H9 (cell line): ENCODE measurements around the gene LYSMD4. TPM values are rescaled to one million over a fixed set of nuclear protein-coding genes. Genes with fewer than 3 reads are reported as not detected.

Experiments
- DNase-seq: peaks from one replicate; pipeline ENCODE4 v3.0.0-alpha.2; 2017
- H2AFZ ChIP-seq: one replicate; pipeline ENCODE4 v1.6.1; 2013; ENCODE audit warnings: mild to moderate bottlenecking, low read length, control low read depth, moderate library complexity
- H2AK5ac ChIP-seq: 2 replicates; pipeline ENCODE4 v1.6.1; 2013; ENCODE audit warnings: low read length, control low read depth, mixed read lengths; ENCODE audit not compliant: insufficient read length
- H2BK120ac ChIP-seq: one replicate; pipeline ENCODE4 v1.6.1; 2013; ENCODE audit warnings: low read depth, mild to moderate bottlenecking, low read length, control low read depth, inconsistent platforms; ENCODE audit not compliant: poor library complexity, severe bottlenecking
- H2BK12ac ChIP-seq: 2 replicates; pipeline ENCODE4 v1.6.1; 2013; ENCODE audit warnings: low read length, control low read depth, mixed read lengths, low read depth; ENCODE audit not compliant: insufficient read length
- H2BK15ac ChIP-seq: 2 replicates; pipeline ENCODE4 v1.6.1; 2013; ENCODE audit warnings: low read depth, low read length, control low read depth
- H2BK20ac ChIP-seq: one replicate; pipeline ENCODE4 v1.6.1; 2013; ENCODE audit warnings: low read depth, mild to moderate bottlenecking, low read length, control low read depth, inconsistent platforms; ENCODE audit not compliant: poor library complexity, severe bottlenecking
- H2BK5ac ChIP-seq: 2 replicates; pipeline ENCODE4 v1.6.1; 2013; ENCODE audit warnings: low read length, control low read depth, mixed read lengths; ENCODE audit not compliant: insufficient read length
- H3K14ac ChIP-seq: 2 replicates; pipeline ENCODE4 v1.6.1; 2013; ENCODE audit warnings: low read length, control low read depth; ENCODE audit not compliant: insufficient read depth
- H3K18ac ChIP-seq: 2 replicates; pipeline ENCODE4 v1.6.1; 2013; ENCODE audit warnings: low read depth, mild to moderate bottlenecking, mixed read lengths, low read length, control low read depth; ENCODE audit not compliant: insufficient read length
- H3K23ac ChIP-seq: 2 replicates; pipeline ENCODE4 v1.6.1; 2013; ENCODE audit warnings: low read length, control low read depth, mixed read lengths, low read depth; ENCODE audit not compliant: insufficient read length
- H3K23me2 ChIP-seq: 2 replicates; pipeline ENCODE4 v1.6.1; 2013; ENCODE audit warnings: low read depth, mild to moderate bottlenecking, mixed read lengths, low read length, control low read depth; ENCODE audit not compliant: insufficient read length, poor library complexity, severe bottlenecking
- H3K27ac ChIP-seq: 2 replicates; pipeline ENCODE4 v1.5.1; 2013; ENCODE audit warnings: low read length, control low read depth, mixed read lengths, low read depth; ENCODE audit not compliant: insufficient read length
- H3K27me3 ChIP-seq: 2 replicates; pipeline ENCODE4 v1.6.1; 2013; ENCODE audit warnings: low read length, control low read depth, inconsistent platforms; ENCODE audit not compliant: insufficient read depth
- H3K4ac ChIP-seq: 2 replicates; pipeline ENCODE4 v1.6.1; 2013; ENCODE audit warnings: low read depth, mild to moderate bottlenecking, control low read depth, inconsistent platforms, low read length, moderate library complexity
- H3K4me1 ChIP-seq: 2 replicates; pipeline ENCODE4 v1.6.1; 2013; ENCODE audit warnings: low read length, control low read depth, inconsistent platforms; ENCODE audit not compliant: insufficient read depth
- H3K4me2 ChIP-seq: 2 replicates; pipeline ENCODE4 v1.6.1; 2013; ENCODE audit warnings: low read length, control low read depth, mixed read lengths; ENCODE audit not compliant: insufficient read length, insufficient read depth
- H3K56ac ChIP-seq: 2 replicates; pipeline ENCODE4 v1.6.1; 2013; ENCODE audit warnings: low read depth, mild to moderate bottlenecking, mixed read lengths, low read length, control low read depth; ENCODE audit not compliant: insufficient read length
- H3K79me1 ChIP-seq: 2 replicates; pipeline ENCODE4 v1.6.1; 2013; ENCODE audit warnings: low read depth, mild to moderate bottlenecking, moderate library complexity, low read length, control low read depth, inconsistent platforms; ENCODE audit not compliant: insufficient read depth, poor library complexity, severe bottlenecking
- H3K79me2 ChIP-seq: 2 replicates; pipeline ENCODE4 v1.6.1; 2013; ENCODE audit warnings: low read length, control low read depth, inconsistent platforms; ENCODE audit not compliant: insufficient read depth
- H3K9ac ChIP-seq: 2 replicates; pipeline ENCODE4 v1.6.1; 2013; ENCODE audit warnings: low read length, control low read depth, mixed read lengths; ENCODE audit not compliant: insufficient read length; ENCODE audit errors: extremely low read depth
- H3K9me3 ChIP-seq: one replicate; pipeline ENCODE4 v1.6.1; 2013; ENCODE audit warnings: low read depth, low read length, inconsistent platforms; ENCODE audit not compliant: control insufficient read depth
- H3T11ph ChIP-seq: one replicate; pipeline ENCODE4 v1.6.1; 2013; ENCODE audit warnings: mild to moderate bottlenecking, low read length, control low read depth, inconsistent platforms
- H4K20me1 ChIP-seq: one replicate; pipeline ENCODE4 v1.6.1; 2013; ENCODE audit not compliant: control insufficient read depth, insufficient read length, insufficient read depth
- H4K5ac ChIP-seq: 2 replicates; pipeline ENCODE4 v1.6.1; 2013; ENCODE audit warnings: low read depth, mild to moderate bottlenecking, mixed read lengths, low read length, control low read depth; ENCODE audit not compliant: insufficient read length
- H4K8ac ChIP-seq: replicated peaks from 2 replicates; pipeline ENCODE4 v1.6.1; 2013; ENCODE audit warnings: low read length, control low read depth, mixed read lengths, low read depth; ENCODE audit not compliant: insufficient read length
- H4K91ac ChIP-seq: 2 replicates; pipeline ENCODE4 v1.6.1; 2013; ENCODE audit warnings: low read depth, mild to moderate bottlenecking, moderate library complexity, mixed read lengths, low read length, control low read depth; ENCODE audit not compliant: insufficient read length
- H3K27ac Mint-ChIP-seq, 3 experiments: 2 replicates in 2 of 3; 3 replicates in 1 of 3; pipeline ENCODE4 v1.8.0; 2020 to 2021; ENCODE audit warnings: mixed read lengths in 3 of 3, mild to moderate bottlenecking in 1 of 3, moderate library complexity in 1 of 3
- H3K27me3 Mint-ChIP-seq: 2 replicates; pipeline ENCODE4 v1.8.0; 2021; ENCODE audit warnings: low read depth, mild to moderate bottlenecking, moderate library complexity, mixed read lengths
- H3K36me3 Mint-ChIP-seq, 3 experiments: 2 replicates in 2 of 3; 3 replicates in 1 of 3; pipeline ENCODE4 v1.8.0; 2020 to 2021; ENCODE audit warnings: low read depth in 3 of 3, mixed read lengths in 3 of 3; ENCODE audit not compliant: insufficient read depth in 1 of 3
- H3K4me1 Mint-ChIP-seq, 2 experiments: 2 replicates each; pipeline ENCODE4 v1.8.0; 2020; ENCODE audit warnings: mixed read lengths in 2 of 2
- H3K4me3 Mint-ChIP-seq, 2 experiments: 2 replicates in 1 of 2; 3 replicates in 1 of 2; pipeline ENCODE4 v1.8.0; 2020 to 2021; ENCODE audit warnings: mild to moderate bottlenecking in 2 of 2, mixed read lengths in 2 of 2, moderate library complexity in 1 of 2
- H3K9me3 Mint-ChIP-seq, 2 experiments: 2 replicates in 1 of 2; 3 replicates in 1 of 2; pipeline ENCODE4 v1.8.0; 2020; ENCODE audit warnings: mild to moderate bottlenecking in 2 of 2, mixed read lengths in 2 of 2, moderate library complexity in 1 of 2
- WGBS: extraction: QIAGEN DNeasy Blood & Tissue Kit; methylation state at CpG from one replicate; pipeline ENCODE4 v1.1.7; 2013; ENCODE audit warnings: missing lambda C conversion rate, low lambda C conversion rate, mixed read lengths; ENCODE audit not compliant: insufficient read length; ENCODE audit errors: extremely low coverage; 5-methylcytosine and 5-hydroxymethylcytosine counted together
- total RNA-seq: library from RNA; stranded (reverse); gene quantifications from 2 replicates; pipeline ENCODE4 v1.2.1, GENCODE V29; 2021
- TF ChIP-seq, protein P1 (sequence below): fragments of 200-600 bp; sonication (generic); conservative IDR thresholded peaks from 3 replicates; pipeline ENCODE4 v1.8.0; 2021; ENCODE audit warnings: antibody characterized with exemption, mild to moderate bottlenecking

The LYSMD4 gene
- total RNA-seq, 1 experiment from 2014 or later: 10.0 TPM

DNA sequence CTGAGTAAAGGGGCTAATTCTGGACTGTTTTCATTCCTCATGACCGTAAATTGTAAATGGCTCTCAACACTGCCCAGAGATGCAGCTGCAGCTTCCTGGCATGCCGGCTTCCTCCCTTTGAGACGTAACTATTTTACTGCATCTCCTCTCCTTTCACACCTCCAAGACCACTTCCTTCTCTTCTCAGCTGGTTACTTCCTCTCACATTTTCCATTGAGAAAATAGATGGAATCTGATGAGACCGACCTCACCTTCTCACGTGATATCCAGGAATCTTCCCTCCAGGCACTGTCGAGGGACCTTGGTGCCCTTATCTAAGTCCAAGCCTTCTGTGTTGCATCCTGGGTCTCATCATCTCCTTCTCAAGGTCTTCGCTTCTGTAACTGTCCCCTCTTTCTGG lies 12.7 kb downstream of the LYSMD4 start:
- no peak overlapping the region for H2AFZ ChIP-seq
- Mint-ChIP-seq H3K36me3 (peaks cover 12 to 15% (median 13%) of the 10 kb centered on the region in 3 experiments), H3K9me3 (peaks cover 5 to 7% of the 10 kb centered on the region in 2 experiments), H3K27ac (no peak overlapping the region; a peak in 1 of 7 replicates), H3K4me3 (no peak overlapping the region), H3K4me1 (peaks cover 0 to 3% of the 10 kb centered on the region in 2 experiments; a peak in 2 of 4 replicates), H3K27me3 (peaks cover 1% of the 10 kb centered on the region)
- no peak overlapping the region for H3K23ac ChIP-seq
- no peak overlapping the region for H3K27ac ChIP-seq
- no peak overlapping the region for H4K5ac ChIP-seq
- no peak overlapping the region for H2AK5ac ChIP-seq
- H3K79me2 ChIP-seq: no peaks in the 10 kb centered on the region
- no peak overlapping the region for H2BK15ac ChIP-seq
- H3K4ac ChIP-seq: no peak overlapping the region
- H4K91ac ChIP-seq: no peak overlapping the region
- no peaks in the 10 kb centered on the region for H4K20me1 ChIP-seq
- H2BK12ac ChIP-seq: no peak overlapping the region
- no peak overlapping the region for H3K4me2 ChIP-seq
- no peaks in the 10 kb centered on the region for H3K27me3 ChIP-seq
- no peak overlapping the region for H2BK5ac ChIP-seq
- H3K79me1 ChIP-seq: no peaks in the 10 kb centered on the region
- no peak overlapping the region for H4K8ac ChIP-seq
- no peak overlapping the region for H3K18ac ChIP-seq
- no peak overlapping the region for H3T11ph ChIP-seq
- DNase-seq: no peak
- peaks cover 7% of the 10 kb centered on the region for H3K9me3 ChIP-seq
- H3K56ac ChIP-seq: no peak overlapping the region
- no peak overlapping the region for H3K9ac ChIP-seq
- TF ChIP-seq, protein P1, sequence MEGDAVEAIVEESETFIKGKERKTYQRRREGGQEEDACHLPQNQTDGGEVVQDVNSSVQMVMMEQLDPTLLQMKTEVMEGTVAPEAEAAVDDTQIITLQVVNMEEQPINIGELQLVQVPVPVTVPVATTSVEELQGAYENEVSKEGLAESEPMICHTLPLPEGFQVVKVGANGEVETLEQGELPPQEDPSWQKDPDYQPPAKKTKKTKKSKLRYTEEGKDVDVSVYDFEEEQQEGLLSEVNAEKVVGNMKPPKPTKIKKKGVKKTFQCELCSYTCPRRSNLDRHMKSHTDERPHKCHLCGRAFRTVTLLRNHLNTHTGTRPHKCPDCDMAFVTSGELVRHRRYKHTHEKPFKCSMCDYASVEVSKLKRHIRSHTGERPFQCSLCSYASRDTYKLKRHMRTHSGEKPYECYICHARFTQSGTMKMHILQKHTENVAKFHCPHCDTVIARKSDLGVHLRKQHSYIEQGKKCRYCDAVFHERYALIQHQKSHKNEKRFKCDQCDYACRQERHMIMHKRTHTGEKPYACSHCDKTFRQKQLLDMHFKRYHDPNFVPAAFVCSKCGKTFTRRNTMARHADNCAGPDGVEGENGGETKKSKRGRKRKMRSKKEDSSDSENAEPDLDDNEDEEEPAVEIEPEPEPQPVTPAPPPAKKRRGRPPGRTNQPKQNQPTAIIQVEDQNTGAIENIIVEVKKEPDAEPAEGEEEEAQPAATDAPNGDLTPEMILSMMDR: no peak
- no peaks in the 10 kb centered on the region for H3K4me1 ChIP-seq
- no peak overlapping the region for H2BK20ac ChIP-seq
- WGBS: no CpG with 5 or more reads among the region's 7 CpGs
- no peak overlapping the region for H3K14ac ChIP-seq
- H3K23me2 ChIP-seq: no peaks in the 10 kb centered on the region
- H2BK120ac ChIP-seq: no peak overlapping the region
